ENCODE measurements around the gene ITCH. TPM values are rescaled to one million over a fixed set of nuclear protein-coding genes. Genes with fewer than 3 reads are reported as not detected.
"Not testable (repeated sequence)": the region's sequence is repeated elsewhere in the genome, so short reads cannot be mapped to it uniquely, and the experiment has no call there.

Gene ITCH
- total and polyA plus RNA-seq, 7 donors, result 16.3 to 60.6 (median 50.2) TPM

DNA sequence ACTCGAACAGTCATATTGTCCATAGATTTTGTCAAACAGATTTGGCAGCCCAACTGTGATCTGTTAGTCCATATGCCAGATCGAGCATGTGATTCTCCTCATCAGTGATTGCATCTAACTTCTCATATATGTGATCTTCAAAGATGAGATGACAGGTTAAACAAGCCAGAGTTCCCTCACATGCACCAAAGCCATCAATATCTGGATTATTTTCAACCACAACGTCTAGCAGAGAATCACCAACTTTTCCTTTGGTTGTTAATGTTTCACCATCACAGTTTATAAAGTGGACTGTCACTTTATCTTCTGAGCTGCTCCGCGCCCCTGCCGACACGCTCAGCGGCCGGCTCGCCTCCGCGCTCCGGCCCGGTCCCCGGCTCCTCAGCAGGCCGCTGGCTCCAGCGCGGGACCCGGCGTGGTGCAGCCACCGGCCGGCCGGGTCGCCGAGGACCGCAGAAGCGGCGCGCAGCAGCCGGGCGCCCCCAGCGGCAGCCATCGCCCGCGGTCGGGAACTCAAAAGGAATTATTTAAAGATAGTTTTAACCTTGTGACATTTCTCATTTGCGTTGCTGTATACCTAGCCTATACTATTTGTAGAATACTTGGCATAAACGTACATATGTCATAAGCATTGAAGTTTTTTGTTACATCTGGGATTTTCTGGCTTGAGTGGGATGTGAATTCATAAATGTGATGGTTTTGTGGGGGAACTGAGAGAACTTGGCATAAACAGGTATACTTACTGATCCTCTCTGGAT is 113.1 kb downstream of the ITCH start:
- no peak for DNase-seq
- H3K4me3 ChIP-seq, result no peak overlapping the region
- 32 to 45% methylated on average over 38 of the region's 38 CpGs for WGBS, 2 donors
- peaks cover 3 to 63% (median 18%) of the 10 kb centered on the region in 4 donors for H3K36me3 ChIP-seq
- TF ChIP-seq POLR2A (IDR thresholded peaks at IDR 0.05) (no peak), POLR2AphosphoS5 (IDR thresholded peaks at IDR 0.05) (no peak), EP300 (IDR thresholded peaks at IDR 0.05) (no peak)
- TF ChIP-seq, protein P1, sequence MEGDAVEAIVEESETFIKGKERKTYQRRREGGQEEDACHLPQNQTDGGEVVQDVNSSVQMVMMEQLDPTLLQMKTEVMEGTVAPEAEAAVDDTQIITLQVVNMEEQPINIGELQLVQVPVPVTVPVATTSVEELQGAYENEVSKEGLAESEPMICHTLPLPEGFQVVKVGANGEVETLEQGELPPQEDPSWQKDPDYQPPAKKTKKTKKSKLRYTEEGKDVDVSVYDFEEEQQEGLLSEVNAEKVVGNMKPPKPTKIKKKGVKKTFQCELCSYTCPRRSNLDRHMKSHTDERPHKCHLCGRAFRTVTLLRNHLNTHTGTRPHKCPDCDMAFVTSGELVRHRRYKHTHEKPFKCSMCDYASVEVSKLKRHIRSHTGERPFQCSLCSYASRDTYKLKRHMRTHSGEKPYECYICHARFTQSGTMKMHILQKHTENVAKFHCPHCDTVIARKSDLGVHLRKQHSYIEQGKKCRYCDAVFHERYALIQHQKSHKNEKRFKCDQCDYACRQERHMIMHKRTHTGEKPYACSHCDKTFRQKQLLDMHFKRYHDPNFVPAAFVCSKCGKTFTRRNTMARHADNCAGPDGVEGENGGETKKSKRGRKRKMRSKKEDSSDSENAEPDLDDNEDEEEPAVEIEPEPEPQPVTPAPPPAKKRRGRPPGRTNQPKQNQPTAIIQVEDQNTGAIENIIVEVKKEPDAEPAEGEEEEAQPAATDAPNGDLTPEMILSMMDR (IDR thresholded peaks at IDR 0.05), result peak in 3 of 4 experiments; percentile 9 to 63 (median 40)
- intact Hi-C loops (cut with DNase I), result loop anchor here (2.0 kb wide), 1 partner anchor 163 kb away; no protein-coding TSS in a partner anchor
- H3K27me3 ChIP-seq, result no peaks in the 10 kb centered on the region
- no peaks in the 10 kb centered on the region for H3K9me3 ChIP-seq
- H3K27ac ChIP-seq, result peak overlapping the region in 2 of 4 donors; percentile 36 to 48
- peaks cover 0 to 19% (median 9%) of the 10 kb centered on the region in 4 donors for H3K4me1 ChIP-seq

DNA sequence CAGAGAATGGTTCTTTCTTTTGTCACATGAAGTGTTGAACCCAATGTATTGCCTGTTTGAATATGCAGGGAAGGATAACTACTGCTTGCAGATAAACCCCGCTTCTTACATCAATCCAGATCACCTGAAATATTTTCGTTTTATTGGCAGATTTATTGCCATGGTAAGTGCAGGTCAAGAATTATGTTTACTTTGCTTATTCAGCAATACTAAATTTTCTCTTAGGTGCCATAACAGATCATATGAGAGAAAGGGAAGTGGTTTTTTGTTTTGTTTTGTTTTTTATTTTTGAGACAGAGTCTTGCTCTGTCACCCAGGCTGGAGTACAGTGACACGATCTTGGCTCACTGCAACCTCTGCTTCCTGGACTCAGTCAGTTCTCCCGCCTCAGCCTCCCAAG is 116.6 kb downstream of the ITCH start:
- WGBS, 2 donors, result 55 to 84% methylated on average over 4 of the region's 4 CpGs

GRCh38 chr20:34482154-34482553 is 119.1 kb downstream of the ITCH start:
- WGBS, 2 donors, result 33 to 44% methylated on average over 1 of the region's 1 CpG
- DNase-seq; H3K9me3 ChIP-seq; intact Hi-C loops (cut with DNase I); H3K27ac ChIP-seq; H3K4me3 ChIP-seq; H3K27me3 ChIP-seq; H3K4me1 ChIP-seq: not testable (repeated sequence)
- peaks cover 11 to 86% (median 44%) of the 10 kb centered on the region in 4 donors for H3K36me3 ChIP-seq

More for the DNA sequence above, 116.6 kb downstream of the ITCH start:
- H3K27ac ChIP-seq, result no peak overlapping the region
- H3K27me3 ChIP-seq, result no peaks in the 10 kb centered on the region
- H3K4me1 ChIP-seq, result peaks cover 0 to 11% (median 6%) of the 10 kb centered on the region in 4 donors
- no peaks in the 10 kb centered on the region for H3K9me3 ChIP-seq
- no peak for DNase-seq
- TF ChIP-seq POLR2AphosphoS5 (IDR thresholded peaks at IDR 0.05) (no peak), EP300 (IDR thresholded peaks at IDR 0.05) (no peak), POLR2A (IDR thresholded peaks at IDR 0.05) (no peak)
- TF ChIP-seq, protein P1 (IDR thresholded peaks at IDR 0.05), result no peak
- peaks cover 9 to 69% (median 43%) of the 10 kb centered on the region in 4 donors for H3K36me3 ChIP-seq
- intact Hi-C loops (cut with DNase I), result no loop called here
- H3K4me3 ChIP-seq, result no peak overlapping the region

DNA sequence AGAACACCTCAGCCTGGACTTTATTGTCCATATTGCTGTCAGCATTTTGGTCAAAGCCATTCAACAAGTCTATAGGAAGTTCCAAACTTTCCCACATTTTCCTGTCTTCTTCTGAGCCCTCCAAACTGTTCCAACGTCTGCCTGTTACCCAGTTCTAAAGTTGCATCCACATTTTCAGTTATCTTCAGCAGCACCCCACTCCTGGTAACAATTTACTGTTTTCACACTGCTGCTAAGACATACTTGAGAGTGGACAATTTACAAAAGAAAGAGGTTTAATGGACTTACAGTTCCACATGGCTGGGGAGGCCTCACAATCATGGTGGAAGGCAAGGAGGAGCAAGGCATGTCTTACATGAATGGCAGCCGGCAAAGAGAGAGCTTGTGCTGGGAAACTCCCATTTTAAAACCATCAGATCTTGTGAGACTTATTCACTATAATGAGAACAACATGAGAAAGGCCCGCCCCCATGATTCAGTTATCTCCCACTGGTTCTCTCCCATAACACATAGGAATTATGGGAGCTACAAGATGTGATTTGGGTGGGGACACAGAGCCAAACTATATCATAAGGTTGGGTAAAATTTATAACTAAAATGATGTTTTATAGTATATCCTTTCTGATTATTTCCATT is 120.6 kb downstream of the ITCH start:
- DNase-seq; H3K4me1 ChIP-seq; H3K27me3 ChIP-seq; H3K27ac ChIP-seq; H3K9me3 ChIP-seq; intact Hi-C loops (cut with DNase I); H3K4me3 ChIP-seq: not testable (repeated sequence)
- 96 to 98% methylated on average over 3 of the region's 3 CpGs for WGBS, 2 donors
- peaks cover 15 to 87% (median 44%) of the 10 kb centered on the region in 4 donors for H3K36me3 ChIP-seq

- Histone ChIP-seq H3K9me3 (no peaks in the 10 kb centered on the region), H3K27ac (no peak overlapping the region), H3K4me1 (no peaks in the 10 kb centered on the region), H3K4me3 (no peak overlapping the region), H3K36me3 (peaks cover 15 to 88% (median 42%) of the 10 kb centered on the region in 4 donors), H3K27me3 (no peaks in the 10 kb centered on the region)
- intact Hi-C loops (cut with DNase I), result no loop called here
- no peak for TF ChIP-seq POLR2AphosphoS5 (IDR thresholded peaks at IDR 0.05)
- TF ChIP-seq EP300 (IDR thresholded peaks at IDR 0.05), result no peak
- TF ChIP-seq, protein P1 (IDR thresholded peaks at IDR 0.05), result no peak
- TF ChIP-seq POLR2A (IDR thresholded peaks at IDR 0.05), result no peak
- DNase-seq, result no peak
- 60 to 77% methylated on average over 4 of the region's 4 CpGs for WGBS, 2 donors
These were observed 122.1 kb downstream of the ITCH start for GRCh38 chr20:34485068-34485634.

All from sigmoid colon (tissue), 7 donors.